HepG2 (cell line): ENCODE measurements around the gene TBCE. TPM values are rescaled to one million over a fixed set of nuclear protein-coding genes. Genes with fewer than 3 reads are reported as not detected.
A peak's percentile ranks its signal among the peaks of the same experiment; 100 is the strongest.

Experiments used
- ASH2L ChIP-seq: fragments of 300-600, 200-600 bp; sonication (generic); IDR thresholded peaks from 2 replicates; pipeline ENCODE4 v1.7.0; 2017; ENCODE audit warnings: low read depth, mild to moderate bottlenecking, moderate library complexity, mixed read lengths, low read length; ENCODE audit not compliant: insufficient read length
- ATF7-NPFF ChIP-seq: sonication (generic); formaldehyde crosslinking; IDR thresholded peaks from 2 replicates; pipeline ENCODE4 v1.8.1; 2023; ENCODE audit warnings: mild to moderate bottlenecking, low read depth, missing genetic modification reagents, moderate library complexity
- ATM ChIP-seq: fragments of 450-650 bp; IDR thresholded peaks from 2 replicates; pipeline ENCODE4 v1.7.1; 2017; ENCODE audit warnings: mild to moderate bottlenecking, borderline replicate concordance
- HBP1 ChIP-seq: IDR thresholded peaks from 2 replicates; pipeline ENCODE4 v1.6.1; 2016; ENCODE audit warnings: low read depth, control low read depth
- HNRNPK ChIP-seq: fragments of 200-400 bp; formaldehyde crosslinking; IDR thresholded peaks from 2 replicates; pipeline ENCODE4 v1.6.1; 2018; ENCODE audit warnings: low read length, low read depth, moderate library complexity, mild to moderate bottlenecking; ENCODE audit not compliant: poor library complexity, severe bottlenecking
- HNRNPLL ChIP-seq: fragments of 200-400 bp; formaldehyde crosslinking; IDR thresholded peaks from 2 replicates; pipeline ENCODE4 v1.6.1; 2017; ENCODE audit warnings: mild to moderate bottlenecking, low read depth, low read length; ENCODE audit not compliant: poor library complexity, severe bottlenecking
- IRF2 ChIP-seq: IDR thresholded peaks from 2 replicates; pipeline ENCODE4 v1.6.1; 2018; ENCODE audit warnings: missing genetic modification reagents, missing compliant biosample characterization
- KLF6 ChIP-seq: IDR thresholded peaks from 2 replicates; pipeline ENCODE4 v1.8.0; 2016; ENCODE audit warnings: missing biosample characterization, missing genetic modification reagents
- MXI1 ChIP-seq: IDR thresholded peaks from 3 replicates; pipeline ENCODE4 v1.6.1; 2012; ENCODE audit warnings: low read depth, low read length, inconsistent platforms, borderline replicate concordance
- PHF8 ChIP-seq: sonication (generic); formaldehyde crosslinking; IDR thresholded peaks from 2 replicates; pipeline ENCODE4 v1.5.0; 2020; ENCODE audit warnings: missing genetic modification reagents
- SAP130 ChIP-seq: IDR thresholded peaks from 2 replicates; pipeline ENCODE4 v1.6.1; 2016; ENCODE audit warnings: low read depth
- TGIF2 ChIP-seq: IDR thresholded peaks from 2 replicates; pipeline ENCODE4 v1.6.1; 2016; ENCODE audit warnings: control low read depth, missing compliant biosample characterization
- ZEB1 ChIP-seq: IDR thresholded peaks from 2 replicates; pipeline ENCODE4 v1.6.1; 2012; ENCODE audit warnings: mild to moderate bottlenecking, low read depth, inconsistent platforms; ENCODE audit not compliant: insufficient replicate concordance
- ZGPAT ChIP-seq: IDR thresholded peaks from 2 replicates; pipeline ENCODE4 v1.6.1; 2016; ENCODE audit warnings: mild to moderate bottlenecking
- ZNF281 ChIP-seq: sonication (generic); formaldehyde crosslinking; IDR thresholded peaks from 2 replicates; pipeline ENCODE4 v1.4.0; 2020; ENCODE audit warnings: missing genetic modification reagents, borderline replicate concordance
- ZNF761 ChIP-seq: sonication (generic); formaldehyde crosslinking; conservative IDR thresholded peaks from 2 replicates; pipeline ENCODE4 v1.4.0; 2020; ENCODE audit warnings: mild to moderate bottlenecking, missing genetic modification reagents
- ZNF792 ChIP-seq: IDR thresholded peaks from 2 replicates; pipeline ENCODE4 v1.6.1; 2016
- polyA plus RNA-seq, 8 experiments: library from polyadenylated mRNA; depleted of rRNA in 3 of 8; stranded (reverse) in 7 of 8; unstranded in 1 of 8; fragments of >200 nt; fragmentation: Illumina TruSeq in 4 of 8; extraction: Trizol in 4 of 8; gene quantifications; 2 replicates each; pipeline versions ENCODE4 v1.2.1 to v1.2.3, GENCODE V29; 2011 to 2016; ENCODE audit warnings: low read depth in 4 of 8, missing spikeins in 1 of 8, mixed read lengths in 1 of 8; ENCODE audit not compliant: insufficient read depth in 1 of 8
- total RNA-seq, 5 experiments: library from RNA; depleted of rRNA; stranded (reverse); fragments of >200 nt; fragmentation: Illumina TruSeq; extraction: Trizol; gene quantifications; 2 replicates each; pipeline ENCODE4 v1.2.3, GENCODE V29; 2016; ENCODE audit warnings: low read depth in 1 of 5
- TF ChIP-seq, protein P1 (sequence below): sonication (generic); formaldehyde crosslinking; IDR thresholded peaks from 2 replicates; pipeline ENCODE4 v1.4.0; 2020; ENCODE audit warnings: missing genetic modification reagents

Gene TBCE
- total and polyA plus RNA-seq, 2 of the 13 experiments (the other 11 are each of a cell fraction or from before 2014, with no cell fraction given) = 25.6 to 31.1 TPM

GRCh38 chr1:235327559-235328270 lies 39.5 kb upstream of the TBCE start, which contains the start of gene ARID4B (continued):
- peak; percentile 20; the same call in 1 of the 2 replicates for TF ChIP-seq ZGPAT
- TF ChIP-seq ZNF281 (CRISPR knock-in tag) = peak; percentile 49; the same call in 1 of the 2 replicates
- no peak for TF ChIP-seq ATM
- TF ChIP-seq SAP130 (CRISPR knock-in tag) = peak; percentile 79
- peak; percentile 42 for TF ChIP-seq ASH2L
- peak; percentile 9; the same call in 1 of the 2 replicates for TF ChIP-seq IRF2 (CRISPR knock-in tag)
- TF ChIP-seq HNRNPK = peak; percentile 95
- TF ChIP-seq TGIF2 (CRISPR knock-in tag) = 0 out of 2 replicates have a peak, but pooled peaks have one; percentile 49
- TF ChIP-seq HNRNPLL = peak; percentile 36
- TF ChIP-seq, protein P1, sequence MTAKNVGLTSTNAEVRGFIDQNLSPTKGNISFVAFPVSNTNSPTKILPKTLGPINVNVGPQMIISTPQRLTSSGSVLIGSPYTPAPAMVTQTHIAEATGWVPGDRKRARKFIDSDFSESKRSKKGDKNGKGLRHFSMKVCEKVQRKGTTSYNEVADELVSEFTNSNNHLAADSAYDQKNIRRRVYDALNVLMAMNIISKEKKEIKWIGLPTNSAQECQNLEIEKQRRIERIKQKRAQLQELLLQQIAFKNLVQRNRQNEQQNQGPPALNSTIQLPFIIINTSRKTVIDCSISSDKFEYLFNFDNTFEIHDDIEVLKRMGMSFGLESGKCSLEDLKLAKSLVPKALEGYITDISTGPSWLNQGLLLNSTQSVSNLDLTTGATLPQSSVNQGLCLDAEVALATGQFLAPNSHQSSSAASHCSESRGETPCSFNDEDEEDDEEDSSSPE (CRISPR knock-in tag) = peak; percentile 36; the same call in 1 of the 2 replicates
- TF ChIP-seq ZNF761 (CRISPR knock-in tag) = no peak
- 0 out of 2 replicates have a peak, but pooled peaks have one; percentile 32 for TF ChIP-seq KLF6
- peak; percentile 68 for TF ChIP-seq PHF8 (CRISPR knock-in tag)
- TF ChIP-seq ZNF792 (CRISPR knock-in tag) = 0 out of 2 replicates have a peak, but pooled peaks have one; percentile 17
- no peak for TF ChIP-seq MXI1
- TF ChIP-seq HBP1 (CRISPR knock-in tag) = 0 out of 2 replicates have a peak, but pooled peaks have one; percentile 47
- peak; percentile 7 for TF ChIP-seq ZEB1
- peak; percentile 67 for TF ChIP-seq ATF7-NPFF (CRISPR knock-in tag)
